PC-9 (cell line): Measurements from ENCODE around the gene ZSCAN5B. TPM values are rescaled to one million over a fixed set of nuclear protein-coding genes. Genes with fewer than 3 reads are reported as not detected.

Source experiments
- BruUV-seq: library from RNA; stranded (reverse); fragments of 400-500 nt; replicated peaks from 2 replicates; lab custom pipeline; 2021; lab: Mats Ljungman, UMichigan
- CTCF ChIA-PET: fragments of 300-600 bp; sonication (Branson Sonifier 250); formaldehyde crosslinking; loops from one replicate; lab custom pipeline; 2022; ENCODE audit warnings: antibody characterized with exemption; lab: Charles Lee
- POLR2A ChIA-PET: fragments of 300-600 bp; sonication (Branson Sonifier 250); formaldehyde crosslinking; loops from one replicate; lab custom pipeline; 2022; ENCODE audit warnings: antibody characterized with exemption; ENCODE audit not compliant: unreplicated experiment; lab: Charles Lee
- DNase-seq, 2 experiments: peaks; one replicate each; pipeline versions ENCODE4 v3.0.0 to v3.0.0-alpha.2; 2015 to 2022; ENCODE audit warnings: mixed read lengths in 1 of 2
- H2AFZ ChIP-seq: fragments of 200-600 bp; sonication (generic); 2 replicates; pipeline ENCODE4 v1.8.1; 2017; ENCODE audit warnings: antibody characterized with exemption
- H3F3A ChIP-seq: fragments of 200-600 bp; sonication (generic); 2 replicates; pipeline ENCODE4 v1.8.1; 2017; ENCODE audit warnings: antibody characterized with exemption, mild to moderate bottlenecking, low read depth; ENCODE audit not compliant: insufficient read depth
- H3K27ac ChIP-seq: fragments of 200-600 bp; sonication (generic); 2 replicates; pipeline ENCODE4 v1.6.1; 2016; ENCODE audit warnings: mixed run types
- H3K27me3 ChIP-seq: fragments of 200-600 bp; sonication (generic); 2 replicates; pipeline ENCODE4 v1.6.1; 2016; ENCODE audit warnings: low read depth, mixed run types; ENCODE audit not compliant: insufficient read depth
- H3K36me3 ChIP-seq: fragments of 200-600 bp; sonication (generic); 2 replicates; pipeline ENCODE4 v1.6.1; 2016; ENCODE audit warnings: low read depth, mixed run types
- H3K4me1 ChIP-seq: fragments of 200-600 bp; sonication (generic); replicated peaks from 2 replicates; pipeline ENCODE4 v1.6.1; 2016; ENCODE audit warnings: mixed run types; ENCODE audit not compliant: insufficient read depth
- H3K4me2 ChIP-seq: fragments of 200-600 bp; sonication (generic); 2 replicates; pipeline ENCODE4 v1.6.1; 2017; ENCODE audit warnings: mixed run types
- H3K4me3 ChIP-seq: fragments of 200-600 bp; sonication (generic); 2 replicates; pipeline ENCODE4 v1.6.1; 2016; ENCODE audit warnings: mixed run types
- H3K79me2 ChIP-seq: fragments of 200-600 bp; sonication (generic); 2 replicates; pipeline ENCODE4 v1.6.1; 2017; ENCODE audit warnings: low read depth, mixed run types
- H3K9me2 ChIP-seq: fragments of 200-600 bp; sonication (generic); 2 replicates; pipeline ENCODE4 v1.8.1; 2017; ENCODE audit warnings: mild to moderate bottlenecking; ENCODE audit not compliant: insufficient read depth
- H3K9me3 ChIP-seq: fragments of 200-600 bp; sonication (generic); 2 replicates; pipeline ENCODE4 v1.8.1; 2016; ENCODE audit warnings: low read depth; ENCODE audit not compliant: insufficient read depth
- H4K20me1 ChIP-seq: fragments of 200-600 bp; sonication (generic); 2 replicates; pipeline ENCODE4 v1.8.1; 2017; ENCODE audit not compliant: insufficient read depth
- EZH2 ChIP-seq: fragments of 200-600 bp; sonication (generic); IDR thresholded peaks from 2 replicates; pipeline ENCODE4 v1.8.0; 2017; ENCODE audit warnings: antibody characterized with exemption, low read depth
- intact Hi-C: fragments of 100-400 bp; cut with micrococcal nuclease; formaldehyde crosslinking; loops from one replicate; pipeline ENCODE4 v1.10.0; 2022; ENCODE audit not compliant: unreplicated experiment
- total RNA-seq: library from RNA; stranded (reverse); gene quantifications from 2 replicates; pipeline ENCODE4 v1.2.3, GENCODE V29; 2021
- TF ChIP-seq, protein P1 (sequence below): fragments of 200-600 bp; sonication (generic); conservative IDR thresholded peaks from 2 replicates; pipeline ENCODE4 v1.6.1; 2017; ENCODE audit warnings: mixed run types, antibody characterized with exemption, mild to moderate bottlenecking, moderate library complexity

The ZSCAN5B gene
- total RNA-seq, 1 experiment from 2014 or later = not detected

GRCh38 chr19:56193981-56194640 is 3.5 kb downstream of the ZSCAN5B start:
- Histone ChIP-seq H3K79me2 (no peaks in the 10 kb centered on the region), H2AFZ (no peak overlapping the region), H3K36me3 (no peaks in the 10 kb centered on the region), H3K9me3 (no peaks in the 10 kb centered on the region; the same call in 1 of the 2 replicates), H4K20me1 (no peaks in the 10 kb centered on the region; the same call in 1 of the 2 replicates), H3K27me3 (peaks cover 88% of the 10 kb centered on the region), H3K27ac (no peak overlapping the region), H3F3A (no peaks in the 10 kb centered on the region), H3K4me3 (no peak overlapping the region), H3K9me2 (no peaks in the 10 kb centered on the region), H3K4me2 (no peak overlapping the region), H3K4me1 (no peaks in the 10 kb centered on the region)
- CTCF ChIA-PET = interaction anchor here (0.6 kb wide), 1 partner anchor 124 kb away, joined by 5 read pairs; no protein-coding TSS in a partner anchor
- DNase-seq = no peak
- no TSS peak for BruUV-seq
- POLR2A ChIA-PET = no interaction called here
- intact Hi-C loops = no loop called here
- TF ChIP-seq, protein P1, sequence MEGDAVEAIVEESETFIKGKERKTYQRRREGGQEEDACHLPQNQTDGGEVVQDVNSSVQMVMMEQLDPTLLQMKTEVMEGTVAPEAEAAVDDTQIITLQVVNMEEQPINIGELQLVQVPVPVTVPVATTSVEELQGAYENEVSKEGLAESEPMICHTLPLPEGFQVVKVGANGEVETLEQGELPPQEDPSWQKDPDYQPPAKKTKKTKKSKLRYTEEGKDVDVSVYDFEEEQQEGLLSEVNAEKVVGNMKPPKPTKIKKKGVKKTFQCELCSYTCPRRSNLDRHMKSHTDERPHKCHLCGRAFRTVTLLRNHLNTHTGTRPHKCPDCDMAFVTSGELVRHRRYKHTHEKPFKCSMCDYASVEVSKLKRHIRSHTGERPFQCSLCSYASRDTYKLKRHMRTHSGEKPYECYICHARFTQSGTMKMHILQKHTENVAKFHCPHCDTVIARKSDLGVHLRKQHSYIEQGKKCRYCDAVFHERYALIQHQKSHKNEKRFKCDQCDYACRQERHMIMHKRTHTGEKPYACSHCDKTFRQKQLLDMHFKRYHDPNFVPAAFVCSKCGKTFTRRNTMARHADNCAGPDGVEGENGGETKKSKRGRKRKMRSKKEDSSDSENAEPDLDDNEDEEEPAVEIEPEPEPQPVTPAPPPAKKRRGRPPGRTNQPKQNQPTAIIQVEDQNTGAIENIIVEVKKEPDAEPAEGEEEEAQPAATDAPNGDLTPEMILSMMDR = no peak
- TF ChIP-seq EZH2 = no peak

- no peaks in the 10 kb centered on the region for H3K4me1 ChIP-seq
- H3K36me3 ChIP-seq = no peaks in the 10 kb centered on the region
- ChIA-PET CTCF (no interaction called here), POLR2A (no interaction called here)
- no peaks in the 10 kb centered on the region for H3K79me2 ChIP-seq
- TF ChIP-seq, protein P1 = no peak
- no peak for TF ChIP-seq EZH2
- no peak overlapping the region for H3K4me3 ChIP-seq
- no peak overlapping the region for H3K4me2 ChIP-seq
- H3F3A ChIP-seq = no peaks in the 10 kb centered on the region
- no peak overlapping the region for H2AFZ ChIP-seq
- H3K27me3 ChIP-seq = peaks cover 78% of the 10 kb centered on the region
- no peaks in the 10 kb centered on the region; the same call in 1 of the 2 replicates for H4K20me1 ChIP-seq
- no peak overlapping the region for H3K27ac ChIP-seq
- intact Hi-C loops = no loop called here
- H3K9me2 ChIP-seq = no peaks in the 10 kb centered on the region
- H3K9me3 ChIP-seq = no peaks in the 10 kb centered on the region; the same call in 1 of the 2 replicates
- BruUV-seq = no TSS peak
- DNase-seq = no peak
These were observed 5.9 kb downstream of the ZSCAN5B start for GRCh38 chr19:56191711-56192110.

- ChIA-PET CTCF (no interaction called here), POLR2A (no interaction called here)
- Histone ChIP-seq H4K20me1 (no peaks in the 10 kb centered on the region; the same call in 1 of the 2 replicates), H3K36me3 (no peaks in the 10 kb centered on the region), H3K9me2 (no peaks in the 10 kb centered on the region), H3K27me3 (peaks cover 75% of the 10 kb centered on the region), H3K27ac (no peak overlapping the region), H3K4me2 (no peak overlapping the region), H3K4me3 (no peak overlapping the region), H3K9me3 (no peaks in the 10 kb centered on the region; the same call in 1 of the 2 replicates), H2AFZ (no peak overlapping the region), H3F3A (no peaks in the 10 kb centered on the region), H3K4me1 (no peaks in the 10 kb centered on the region), H3K79me2 (no peaks in the 10 kb centered on the region)
- TF ChIP-seq, protein P1 = no peak
- TF ChIP-seq EZH2 = no peak
- intact Hi-C loops = no loop called here
- DNase-seq = no peak
- no TSS peak for BruUV-seq
These were observed 6.5 kb downstream of the ZSCAN5B start for GRCh38 chr19:56191115-56191514.
